Psoas muscle (tissue), 8 donors: ENCODE results near the gene MANSC4. TPM values are rescaled to one million over a fixed set of nuclear protein-coding genes. Genes with fewer than 3 reads are reported as not detected.

Source experiments
- ATAC-seq, 4 donors: fragments of 200-7000 bp; cut with Tn5 transposase; one replicate each; pipeline ENCODE4 v1.9.1; 2020; ENCODE audit warnings: moderate library complexity in 3 of 4, mild to moderate bottlenecking in 2 of 4
- DNase-seq, 2 donors: peaks; one replicate each; pipeline ENCODE4 v3.0.0-alpha.2; 2020
- H3K27ac ChIP-seq: fragments of 200-600 bp; one replicate; pipeline ENCODE4 v1.8.0; 2022
- H3K27me3 ChIP-seq, 3 donors: fragments of 200-600 bp in 1 of 3; one replicate each; pipeline versions ENCODE4 v1.6.1 to v1.8.0; 2013 to 2022; ENCODE audit warnings: low read length in 2 of 3, mild to moderate bottlenecking in 2 of 3, moderate library complexity in 1 of 3; ENCODE audit not compliant: insufficient read depth in 3 of 3
- H3K36me3 ChIP-seq, 2 donors: fragments of 200-600 bp in 1 of 2; one replicate each; pipeline versions ENCODE4 v1.6.1 to v1.8.0; 2013 to 2022; ENCODE audit warnings: low read depth in 1 of 2, mild to moderate bottlenecking in 1 of 2, moderate library complexity in 1 of 2; ENCODE audit not compliant: insufficient read depth in 1 of 2
- H3K4me1 ChIP-seq: fragments of 200-600 bp; one replicate; pipeline ENCODE4 v1.8.0; 2022
- H3K4me3 ChIP-seq: fragments of 200-600 bp; one replicate; pipeline ENCODE4 v1.8.0; 2022; ENCODE audit warnings: mild to moderate bottlenecking
- H3K9me3 ChIP-seq: fragments of 200-600 bp; one replicate; pipeline ENCODE4 v1.8.0; 2022
- CTCF ChIP-seq: fragments of 200-600 bp; IDR thresholded peaks from one replicate; pipeline ENCODE4 v1.8.0; 2022; ENCODE audit warnings: antibody characterized with exemption
- WGBS, 3 donors: extraction: QIAGEN DNeasy Blood & Tissue Kit; methylation state at CpG; one replicate each; pipeline versions ENCODE4 v1.1.6 to v1.1.7; 2013; 5-methylcytosine and 5-hydroxymethylcytosine counted together
- intact Hi-C, 2 donors: fragments of 100-400 bp; cut with DNase I; formaldehyde crosslinking; loops; one replicate each; pipeline versions ENCODE4 v1.11.0 to v1.14.2; 2022
- long read RNA-seq, 2 donors: library from polyadenylated mRNA; unstranded; transcript quantifications; one replicate each; pipeline ENCODE4 v2.0.0, GENCODE V29; 2021
- polyA plus RNA-seq, 3 donors: library from polyadenylated mRNA; stranded (reverse); fragments of 200-250 nt; gene quantifications; one replicate each; pipeline ENCODE4 v1.2.3, GENCODE V29; 2013
- total RNA-seq, 4 donors: library from RNA; stranded (reverse); fragmentation: NEBNext Ultra II Directional in 2 of 4; extraction: Animal tissue kit (Norgen Biotek cat#: 25700) in 2 of 4; gene quantifications; one replicate each; pipeline versions ENCODE4 v1.2.1 to v1.2.4, GENCODE V29; 2021 to 2023
- donor health status: healthy with polysubstance abuse.
- donor health status: DM: no; HTN: no; CAD: no; lungs with moderate emphysema.
- donor health status: Bipolar disorder and iron deficiency.
- donor health status: healthy.
- donor health status: DM: yes; HTN: yes; CAD: no.
- donor health status: DM: no; HTN: no; CAD: no.
- donor health status: DM: no; HTN: no; CAD: no.
- donor health status: DM: yes; HTN: yes; CAD: no.

The MANSC4 gene
- total RNA-seq: not detected
- polyA plus RNA-seq: under 1 TPM in 1 of 3 donors, not detected in 2; 0.08 TPM
- long read RNA-seq, donor 1: 0 reads
- long read RNA-seq, donor 2: 0 reads

- H3K9me3 ChIP-seq: no peaks in the 10 kb centered on the region
- H3K27ac ChIP-seq: peak within 1 kb of the TSS; percentile 78
- DNase-seq (peak; percentile 76 to 87), ATAC-seq (peak; percentile 86 to 94 (median 91))
- H3K4me1 ChIP-seq: peaks cover 9% of the 10 kb centered on the region
- H3K4me3 ChIP-seq: peak within 1 kb of the TSS; percentile 82
- no peak for TF ChIP-seq CTCF
- intact Hi-C loops: loop anchor here in 1 of 2 donors (5.0 kb wide), 1 partner anchor 68 kb away; the partner anchor contains the start of gene MRPS35
- no peaks in the 10 kb centered on the region for H3K27me3 ChIP-seq
- 0 to 1% (median 0%) methylated on average over 28 to 88 of the region's 92 CpGs for WGBS, 3 donors
- no peaks in the 10 kb centered on the region for H3K36me3 ChIP-seq
Measured at GRCh38 chr12:27779920-27780611, at the start of gene MANSC4, which contains the start of gene KLHL42. TSS of gene MANSC4 (minus strand) at chr12:27780236. CDS start at chr12:27771276, 8,960 bp downstream. TSS of gene KLHL42 (plus strand) at chr12:27780233. CDS start at chr12:27780331, 98 bp downstream.

- Histone ChIP-seq H3K4me3 (no peak overlapping the region), H3K4me1 (no peaks in the 10 kb centered on the region), H3K36me3 (no peaks in the 10 kb centered on the region), H3K27ac (no peak overlapping the region), H3K9me3 (no peaks in the 10 kb centered on the region), H3K27me3 (no peaks in the 10 kb centered on the region)
- intact Hi-C loops: no loop called here
- ATAC-seq (no peak), DNase-seq (no peak)
- 95 to 97% (median 96%) methylated on average over 3 of the region's 3 CpGs for WGBS, 3 donors
- TF ChIP-seq CTCF: no peak
Measured at GRCh38 chr12:27828196-27828595, 48.2 kb upstream of the MANSC4 start.

- H3K4me1 ChIP-seq: no peaks in the 10 kb centered on the region
- no peak overlapping the region for H3K27ac ChIP-seq
- DNase-seq: no peak
- H3K4me3 ChIP-seq: no peak overlapping the region
- 79 to 89% (median 87%) methylated on average over 1 of the region's 1 CpG for WGBS, 3 donors
- no peaks in the 10 kb centered on the region for H3K27me3 ChIP-seq
- no peaks in the 10 kb centered on the region for H3K9me3 ChIP-seq
- no peak for ATAC-seq
- H3K36me3 ChIP-seq: no peaks in the 10 kb centered on the region
- intact Hi-C loops: no loop called here
- no peak for TF ChIP-seq CTCF
Measured at GRCh38 chr12:27826076-27826475, 46.0 kb upstream of the MANSC4 start.

GRCh38 chr12:27824126-27824842 lies 44.2 kb upstream of the MANSC4 start:
- H3K4me3 ChIP-seq: no peak overlapping the region
- ATAC-seq (no peak), DNase-seq (no peak)
- H3K9me3 ChIP-seq: no peaks in the 10 kb centered on the region
- no peak for TF ChIP-seq CTCF
- intact Hi-C loops: no loop called here
- 57 to 64% (median 62%) methylated on average over 12 of the region's 12 CpGs for WGBS, 3 donors
- no peak overlapping the region for H3K27ac ChIP-seq
- H3K4me1 ChIP-seq: no peaks in the 10 kb centered on the region
- no peaks in the 10 kb centered on the region for H3K27me3 ChIP-seq
- no peaks in the 10 kb centered on the region for H3K36me3 ChIP-seq
